ENCODE data around the gene PDGFB. TPM values are rescaled to one million over a fixed set of nuclear protein-coding genes. Genes with fewer than 3 reads are reported as not detected.

PDGFB gene
- total and polyA plus RNA-seq, 7 donors, result 1.4 to 9.6 (median 5.5) TPM

- Histone ChIP-seq H3K27ac (peak overlapping the region; percentile 59 to 72 (median 67)), H3K36me3 (no peaks in the 10 kb centered on the region), H3K27me3 (no peaks in the 10 kb centered on the region), H3K4me1 (peaks cover 0 to 28% (median 24%) of the 10 kb centered on the region in 4 donors), H3K9me3 (no peaks in the 10 kb centered on the region), H3K4me3 (no peak overlapping the region)
- no peak for DNase-seq
- WGBS, 2 donors, result 94 to 95% methylated on average over 10 of the region's 10 CpGs
- intact Hi-C loops (cut with DNase I), result no loop called here
- TF ChIP-seq EP300 (IDR thresholded peaks at IDR 0.05) (no peak), CTCF (IDR thresholded peaks at IDR 0.05) (no peak), POLR2A (IDR thresholded peaks at IDR 0.05) (no peak), POLR2AphosphoS5 (IDR thresholded peaks at IDR 0.05) (no peak)
These were observed 46.7 kb upstream of the PDGFB start for GRCh38 chr22:39291523-39291922.

GRCh38 chr22:39290724-39291161 lies 46.0 kb upstream of the PDGFB start:
- 39 to 64% methylated on average over 17 of the region's 17 CpGs for WGBS, 2 donors
- TF ChIP-seq CTCF (IDR thresholded peaks at IDR 0.05), result no peak
- DNase-seq, result peak; percentile 84
- H3K9me3 ChIP-seq, result no peaks in the 10 kb centered on the region
- no peaks in the 10 kb centered on the region for H3K36me3 ChIP-seq
- peak overlapping the region in 2 of 4 donors; percentile 71 to 72 for H3K27ac ChIP-seq
- intact Hi-C loops (cut with DNase I), result no loop called here
- H3K4me1 ChIP-seq, result peaks cover 0 to 28% (median 24%) of the 10 kb centered on the region in 4 donors
- H3K4me3 ChIP-seq, result no peak overlapping the region
- H3K27me3 ChIP-seq, result no peaks in the 10 kb centered on the region

- DNase-seq, result no peak
- no peak overlapping the region for H3K4me3 ChIP-seq
- peaks cover 0 to under 1% (median 0%) of the 10 kb centered on the region in 4 donors for H3K9me3 ChIP-seq
- TF ChIP-seq POLR2A (IDR thresholded peaks at IDR 0.05) (no peak), CTCF (IDR thresholded peaks at IDR 0.05) (no peak), EP300 (IDR thresholded peaks at IDR 0.05) (no peak), POLR2AphosphoS5 (IDR thresholded peaks at IDR 0.05) (no peak)
- intact Hi-C loops (cut with DNase I), result no loop called here
- H3K36me3 ChIP-seq, result no peaks in the 10 kb centered on the region
- H3K27me3 ChIP-seq, result no peaks in the 10 kb centered on the region
- 84 to 89% methylated on average over 16 of the region's 16 CpGs for WGBS, 2 donors
- peaks cover 0 to 28% (median 24%) of the 10 kb centered on the region in 4 donors for H3K4me1 ChIP-seq
- peak overlapping the region in 1 of 4 donors; percentile 72 for H3K27ac ChIP-seq
These were observed 45.4 kb upstream of the PDGFB start for GRCh38 chr22:39289975-39290720.

GRCh38 chr22:39289533-39289932 lies 44.8 kb upstream of the PDGFB start:
- 77 to 81% methylated on average over 14 of the region's 14 CpGs for WGBS, 2 donors
- no peak for TF ChIP-seq CTCF (IDR thresholded peaks at IDR 0.05)
- no peak for TF ChIP-seq POLR2AphosphoS5 (IDR thresholded peaks at IDR 0.05)
- no peak for TF ChIP-seq EP300 (IDR thresholded peaks at IDR 0.05)
- DNase-seq, result no peak
- H3K27me3 ChIP-seq, result no peaks in the 10 kb centered on the region
- peaks cover 0 to 28% (median 24%) of the 10 kb centered on the region in 4 donors for H3K4me1 ChIP-seq
- H3K27ac ChIP-seq, result no peak overlapping the region
- H3K4me3 ChIP-seq, result no peak overlapping the region
- intact Hi-C loops (cut with DNase I), result no loop called here
- peaks cover 0 to 4% (median 0%) of the 10 kb centered on the region in 4 donors for H3K9me3 ChIP-seq
- no peaks in the 10 kb centered on the region for H3K36me3 ChIP-seq

Data from sigmoid colon (tissue), 7 donors.